ENCODE measurements around the gene CHPF2. TPM values are rescaled to one million over a fixed set of nuclear protein-coding genes. Genes with fewer than 3 reads are reported as not detected.

CHPF2 gene
- polyA plus RNA-seq, 1 donor (not counting 4 experiments of a cell fraction or from before 2014, with no cell fraction given) = 16.2 TPM

DNA sequence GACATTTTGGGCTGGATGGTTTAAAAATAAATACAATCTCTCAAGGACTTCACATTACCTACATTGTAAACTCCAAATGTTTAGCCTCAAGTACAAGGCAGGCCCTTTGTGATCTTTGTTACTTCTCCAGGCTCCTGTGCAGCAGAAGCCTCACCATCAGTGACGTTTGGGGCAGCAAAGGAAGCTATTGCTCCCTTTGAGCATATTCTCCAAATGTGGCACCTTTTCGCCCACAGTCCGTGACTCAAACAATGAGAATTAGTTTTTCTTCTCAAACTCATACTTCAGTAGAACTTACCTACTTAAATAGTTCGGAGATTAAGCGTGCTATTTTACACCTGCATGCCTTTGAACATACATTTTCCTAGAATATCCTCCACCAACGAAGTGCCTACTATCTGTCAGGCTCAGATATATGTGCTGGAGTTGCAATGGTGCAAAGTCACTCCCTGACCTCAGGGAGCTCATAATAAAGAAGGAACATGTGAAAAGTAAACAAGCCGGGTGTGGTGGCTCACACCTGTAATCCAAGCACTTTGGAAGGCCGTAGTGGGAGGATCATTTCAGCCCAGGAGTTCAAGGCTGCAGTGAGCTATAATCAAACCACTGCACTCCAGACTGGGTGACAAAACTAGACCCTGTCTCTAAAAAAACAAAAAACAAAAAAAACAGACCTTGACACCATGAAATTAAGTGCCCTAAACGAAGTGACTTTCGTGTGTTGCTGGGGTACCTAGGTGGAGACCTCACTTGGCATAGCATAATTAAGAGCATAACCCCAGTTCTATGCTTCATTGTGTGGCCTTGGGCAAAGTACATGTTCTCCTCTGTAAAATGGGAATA, 4.0 kb upstream of the CHPF2 start:
- Histone ChIP-seq H3K79me2 (ENCODE audit: control insufficient read depth, insufficient read depth, low read length) (peaks cover 34% of the 10 kb centered on the region), H3K27me3 (ENCODE audit: control insufficient read depth, extremely low read depth, insufficient read depth, low read length) (no peaks in the 10 kb centered on the region), H3K9me1 (ENCODE audit: control insufficient read depth, extremely low read depth, insufficient read depth, low read length) (no peaks in the 10 kb centered on the region), H3K4me3 (ENCODE audit: control insufficient read depth in 2 of 3, extremely low read depth in 1 of 3, insufficient read depth in 2 of 3, low read depth in 1 of 3, low read length in 3 of 3) (peak overlapping the region; percentile 90 to 98 (median 96)), H3K4me2 (ENCODE audit: control insufficient read depth, extremely low read depth, insufficient read depth, low read depth, low read length) (peak overlapping the region; percentile 91), H2AFZ (ENCODE audit: control insufficient read depth, low read length) (peak overlapping the region; percentile 98), H4K20me1 (ENCODE audit: control insufficient read depth, extremely low read depth, insufficient read depth, low read length) (no peaks in the 10 kb centered on the region), H3K9ac (ENCODE audit: control insufficient read depth, extremely low read depth, insufficient read depth, low read length) (peak overlapping the region; percentile 88), H3K4me1 (ENCODE audit: control insufficient read depth, extremely low read depth, insufficient read depth, low read length) (peaks cover 30% of the 10 kb centered on the region), H3K27ac (ENCODE audit: control insufficient read depth, insufficient read depth, low read length) (peak overlapping the region; percentile 36), H3K36me3 (ENCODE audit: control insufficient read depth in 2 of 2, extremely low read depth in 1 of 2, insufficient read depth in 2 of 2, low read length in 2 of 2) (peaks cover 13 to 25% of the 10 kb centered on the region in 2 experiments), H3K9me3 (ENCODE audit: control insufficient read depth, low read depth, low read length) (no peaks in the 10 kb centered on the region)
- DNase-seq (ENCODE audit: low read depth, low spot score) (no peak), FAIRE-seq (no peak)
- TF ChIP-seq, protein P1, sequence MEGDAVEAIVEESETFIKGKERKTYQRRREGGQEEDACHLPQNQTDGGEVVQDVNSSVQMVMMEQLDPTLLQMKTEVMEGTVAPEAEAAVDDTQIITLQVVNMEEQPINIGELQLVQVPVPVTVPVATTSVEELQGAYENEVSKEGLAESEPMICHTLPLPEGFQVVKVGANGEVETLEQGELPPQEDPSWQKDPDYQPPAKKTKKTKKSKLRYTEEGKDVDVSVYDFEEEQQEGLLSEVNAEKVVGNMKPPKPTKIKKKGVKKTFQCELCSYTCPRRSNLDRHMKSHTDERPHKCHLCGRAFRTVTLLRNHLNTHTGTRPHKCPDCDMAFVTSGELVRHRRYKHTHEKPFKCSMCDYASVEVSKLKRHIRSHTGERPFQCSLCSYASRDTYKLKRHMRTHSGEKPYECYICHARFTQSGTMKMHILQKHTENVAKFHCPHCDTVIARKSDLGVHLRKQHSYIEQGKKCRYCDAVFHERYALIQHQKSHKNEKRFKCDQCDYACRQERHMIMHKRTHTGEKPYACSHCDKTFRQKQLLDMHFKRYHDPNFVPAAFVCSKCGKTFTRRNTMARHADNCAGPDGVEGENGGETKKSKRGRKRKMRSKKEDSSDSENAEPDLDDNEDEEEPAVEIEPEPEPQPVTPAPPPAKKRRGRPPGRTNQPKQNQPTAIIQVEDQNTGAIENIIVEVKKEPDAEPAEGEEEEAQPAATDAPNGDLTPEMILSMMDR (optimal IDR thresholded peaks at IDR 0.05 in 1 of 3, IDR thresholded peaks at IDR 0.05 in 1 of 3, conservative IDR thresholded peaks at IDR 0.05 in 1 of 3; ENCODE audit: extremely low read depth in 1 of 3, insufficient read depth in 2 of 3, low read length in 3 of 3) = no peak
- TF ChIP-seq EZH2 (IDR thresholded peaks at IDR 0.05; ENCODE audit: low read length) = no peak
- dilution Hi-C loops (cut with MboI; ENCODE audit: extremely low pct_ligation_motif_present, low sequenced_read_pairs) = no loop called here

DNA sequence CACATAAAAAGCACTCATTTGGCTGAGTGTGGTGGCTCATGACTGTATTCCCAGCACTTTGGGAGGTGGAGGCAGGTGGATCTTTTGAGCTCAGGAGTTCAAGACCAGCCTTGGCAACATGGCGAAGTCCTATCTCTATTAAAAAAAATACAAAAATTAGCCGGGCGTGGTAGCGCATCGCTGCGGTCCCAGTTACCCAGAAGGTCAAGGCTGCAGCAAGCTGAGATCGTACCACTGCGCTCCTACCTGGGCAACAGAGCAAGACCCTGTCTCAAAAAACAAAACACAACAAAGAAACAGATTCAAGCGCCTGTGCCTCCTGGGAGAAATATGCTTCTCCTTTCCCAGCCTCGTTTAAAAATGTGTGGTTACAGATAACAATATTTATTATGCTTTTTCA, 3.0 kb upstream of the CHPF2 start:
- DNase-seq (ENCODE audit: low read depth, low spot score) (no peak), FAIRE-seq (no peak)
- Histone ChIP-seq H3K4me3 (ENCODE audit: control insufficient read depth in 2 of 3, extremely low read depth in 1 of 3, insufficient read depth in 2 of 3, low read depth in 1 of 3, low read length in 3 of 3) (no peak overlapping the region), H3K27me3 (ENCODE audit: control insufficient read depth, extremely low read depth, insufficient read depth, low read length) (no peaks in the 10 kb centered on the region), H2AFZ (ENCODE audit: control insufficient read depth, low read length) (no peak overlapping the region), H3K4me1 (ENCODE audit: control insufficient read depth, extremely low read depth, insufficient read depth, low read length) (peaks cover 35% of the 10 kb centered on the region), H3K79me2 (ENCODE audit: control insufficient read depth, insufficient read depth, low read length) (peaks cover 44% of the 10 kb centered on the region), H3K9ac (ENCODE audit: control insufficient read depth, extremely low read depth, insufficient read depth, low read length) (no peak overlapping the region), H3K9me3 (ENCODE audit: control insufficient read depth, low read depth, low read length) (no peaks in the 10 kb centered on the region), H4K20me1 (ENCODE audit: control insufficient read depth, extremely low read depth, insufficient read depth, low read length) (no peaks in the 10 kb centered on the region), H3K9me1 (ENCODE audit: control insufficient read depth, extremely low read depth, insufficient read depth, low read length) (no peaks in the 10 kb centered on the region), H3K4me2 (ENCODE audit: control insufficient read depth, extremely low read depth, insufficient read depth, low read depth, low read length) (no peak overlapping the region), H3K27ac (ENCODE audit: control insufficient read depth, insufficient read depth, low read length) (no peak overlapping the region), H3K36me3 (ENCODE audit: control insufficient read depth in 2 of 2, extremely low read depth in 1 of 2, insufficient read depth in 2 of 2, low read length in 2 of 2) (peaks cover 7 to 15% of the 10 kb centered on the region in 2 experiments)
- TF ChIP-seq, protein P1 (optimal IDR thresholded peaks at IDR 0.05 in 1 of 3, IDR thresholded peaks at IDR 0.05 in 1 of 3, conservative IDR thresholded peaks at IDR 0.05 in 1 of 3; ENCODE audit: extremely low read depth in 1 of 3, insufficient read depth in 2 of 3, low read length in 3 of 3) = no peak
- TF ChIP-seq EZH2 (IDR thresholded peaks at IDR 0.05; ENCODE audit: low read length) = no peak
- dilution Hi-C loops (cut with MboI; ENCODE audit: extremely low pct_ligation_motif_present, low sequenced_read_pairs) = no loop called here
